Activated T-helper 1 cell treated with Interleukin-2 at 50 U/mL for 16 hours (primary cell): ENCODE results near the gene DIP2B.
A peak's percentile ranks its signal among the peaks of the same experiment; 100 is the strongest.
"Not testable (repeated sequence)": the region's sequence is repeated elsewhere in the genome, so short reads cannot be mapped to it uniquely, and the experiment has no call there.

ENCODE experiments used
- DNase-seq: peaks from one replicate; pipeline ENCODE4 v3.0.0-alpha.2; 2020; ENCODE audit warnings: low read depth

The DIP2B gene

DNA sequence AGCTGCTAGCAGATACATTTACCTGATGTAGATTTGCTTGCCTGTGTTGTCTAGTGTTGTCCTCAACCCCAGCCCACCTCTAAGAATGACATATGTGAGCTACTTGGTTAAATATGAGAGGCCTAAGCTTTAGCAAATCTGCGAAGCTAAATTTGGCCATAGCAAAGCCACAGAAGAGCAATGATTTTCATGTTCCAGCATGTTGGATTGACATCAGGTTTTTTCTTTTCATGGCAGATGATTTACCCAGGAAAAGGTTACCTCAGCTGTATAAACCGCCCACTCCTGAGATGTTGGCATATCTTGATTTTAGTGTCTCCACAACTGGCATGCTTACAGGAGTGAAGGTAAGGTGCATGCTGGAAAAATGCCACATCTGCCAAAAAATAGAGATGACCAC, 222.7 kb downstream of the DIP2B start:
- no peak for DNase-seq

DNA sequence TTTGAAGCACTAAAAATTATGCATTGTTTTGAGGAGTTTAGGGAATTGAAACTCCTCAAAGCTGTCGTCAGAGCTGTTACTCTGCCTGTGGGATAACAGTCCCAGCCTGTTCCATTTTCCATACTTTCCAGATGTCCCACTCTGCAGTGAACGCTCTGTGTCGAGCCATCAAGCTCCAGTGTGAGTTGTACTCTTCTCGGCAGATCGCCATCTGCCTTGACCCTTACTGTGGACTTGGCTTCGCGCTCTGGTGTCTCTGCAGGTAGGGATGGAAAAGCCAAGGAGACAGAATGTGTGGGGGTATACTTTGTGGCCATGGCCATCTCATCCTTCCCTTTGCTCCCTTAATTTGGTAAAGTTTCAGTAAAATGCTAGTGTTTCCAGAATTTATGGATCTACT, 223.6 kb downstream of the DIP2B start:
- DNase-seq, result no peak

DNA sequence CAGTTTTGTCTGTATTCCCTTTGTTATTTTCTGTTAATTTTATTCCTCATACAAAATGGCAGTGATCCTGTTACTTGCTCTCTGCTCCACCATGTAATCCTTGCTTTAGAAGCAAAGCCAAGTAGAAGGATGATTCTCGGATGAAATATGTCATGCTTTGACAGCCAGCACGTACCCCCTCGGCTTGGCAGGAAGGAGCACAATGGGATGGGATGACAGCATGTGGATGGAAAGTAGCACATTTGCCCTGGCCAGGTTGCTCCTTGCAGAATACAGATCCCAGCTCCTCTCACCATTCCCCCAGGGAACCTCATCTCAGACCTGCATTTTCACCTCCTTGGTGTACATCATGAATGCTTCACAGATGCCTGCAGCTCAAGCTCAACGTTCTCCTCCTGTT, 224.1 kb downstream of the DIP2B start:
- no peak for DNase-seq

DNA sequence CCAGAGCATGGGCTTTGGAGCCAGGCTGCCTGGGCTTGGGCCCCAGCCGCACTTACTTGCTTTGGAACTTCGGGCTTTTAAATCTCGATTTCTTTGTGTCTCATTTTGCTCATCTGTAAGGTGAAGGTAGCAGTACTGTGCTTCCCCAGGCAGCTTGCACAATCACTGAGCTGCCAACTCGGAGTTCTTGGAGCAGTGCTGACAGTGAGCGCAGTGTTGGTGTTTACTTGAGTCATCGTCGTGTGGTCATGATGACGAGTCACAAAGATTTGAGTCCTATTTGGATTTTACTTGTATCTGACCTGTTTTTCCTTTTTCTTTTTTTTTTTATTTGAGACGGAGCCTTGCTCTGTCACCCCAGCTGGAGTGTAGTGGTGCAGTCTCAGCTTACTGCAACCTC, 227.8 kb downstream of the DIP2B start:
- DNase-seq, result no peak

DNA sequence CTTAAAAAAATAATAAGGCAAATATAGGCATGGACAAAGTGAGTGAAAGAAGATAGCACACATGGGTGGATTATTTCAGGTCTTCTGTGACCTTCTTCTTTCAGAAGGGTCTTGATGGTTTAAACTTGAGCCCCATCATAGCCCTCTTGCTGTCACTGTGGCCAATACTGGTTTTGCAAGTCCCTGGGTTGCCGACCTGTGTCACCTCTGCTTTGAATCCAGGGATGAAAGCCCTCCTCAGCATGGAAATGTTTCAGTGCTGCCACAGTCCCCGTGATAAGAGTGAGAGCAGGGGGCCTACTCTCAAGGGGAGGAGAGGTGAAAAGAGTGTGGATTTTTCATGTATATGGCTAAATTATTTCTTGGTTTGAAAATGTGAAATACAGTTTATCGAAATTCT, 228.9 kb downstream of the DIP2B start:
- DNase-seq, result no peak

DNA sequence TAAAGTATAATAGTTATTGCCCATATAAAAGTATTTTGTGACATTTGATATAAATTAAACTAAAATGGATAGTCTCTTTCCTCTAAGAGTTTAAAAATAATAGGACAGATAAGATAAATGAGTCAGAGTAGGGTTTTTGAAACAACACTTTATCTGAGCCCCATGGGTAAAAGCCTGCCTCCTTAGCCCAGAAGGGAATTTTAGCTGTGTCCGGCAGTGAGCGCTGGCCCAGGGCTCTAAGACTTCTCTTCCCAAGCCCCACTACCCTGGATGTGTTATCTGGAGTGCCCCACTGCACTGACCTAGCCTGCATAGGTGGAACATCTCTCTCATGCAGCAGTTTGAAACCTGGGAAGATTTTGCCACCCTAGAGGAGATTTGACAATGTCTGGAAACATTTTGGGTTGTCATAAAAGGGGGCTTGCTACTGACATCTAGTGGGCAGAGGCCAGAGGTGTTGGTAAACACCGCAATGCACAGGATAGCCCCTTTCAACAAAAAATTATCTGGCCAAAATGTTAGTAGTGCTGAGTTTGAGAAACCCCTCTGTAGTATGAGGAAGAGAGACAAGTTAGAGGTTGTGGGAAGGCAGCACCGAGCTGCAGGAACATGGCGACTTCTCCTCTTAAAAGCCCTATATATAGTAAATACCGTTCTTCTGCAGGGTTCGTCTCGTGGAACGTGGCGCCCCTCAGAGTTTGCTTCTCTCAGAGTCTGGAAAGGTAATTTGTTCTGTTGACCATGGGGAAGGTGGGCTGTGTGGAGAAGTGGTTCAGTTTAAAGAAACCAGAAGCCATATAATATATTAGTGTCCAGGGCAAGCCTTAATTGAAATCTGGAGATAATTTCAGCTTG, 229.9 kb downstream of the DIP2B start:
- no peak for DNase-seq

DNA sequence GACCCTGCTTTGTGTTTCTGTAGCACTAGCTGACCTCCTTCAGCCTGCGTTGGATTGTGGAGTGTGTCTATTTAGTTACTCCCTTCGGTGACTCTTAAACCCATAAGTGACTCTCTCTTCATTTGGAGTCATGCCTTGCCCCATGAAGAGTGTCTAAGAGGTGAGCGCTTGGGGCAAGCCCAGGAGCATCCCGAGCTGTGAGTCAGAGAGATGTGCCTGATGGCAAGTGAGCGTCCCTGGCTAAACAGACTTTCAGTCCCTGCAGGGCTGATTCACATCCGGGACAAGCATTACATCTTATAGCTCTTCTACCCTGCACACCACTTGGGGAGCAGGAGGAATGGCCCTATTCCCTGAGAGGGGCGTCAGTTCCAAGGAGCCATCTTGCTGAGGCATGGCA, 234.8 kb downstream of the DIP2B start:
- DNase-seq, result no peak

DNA sequence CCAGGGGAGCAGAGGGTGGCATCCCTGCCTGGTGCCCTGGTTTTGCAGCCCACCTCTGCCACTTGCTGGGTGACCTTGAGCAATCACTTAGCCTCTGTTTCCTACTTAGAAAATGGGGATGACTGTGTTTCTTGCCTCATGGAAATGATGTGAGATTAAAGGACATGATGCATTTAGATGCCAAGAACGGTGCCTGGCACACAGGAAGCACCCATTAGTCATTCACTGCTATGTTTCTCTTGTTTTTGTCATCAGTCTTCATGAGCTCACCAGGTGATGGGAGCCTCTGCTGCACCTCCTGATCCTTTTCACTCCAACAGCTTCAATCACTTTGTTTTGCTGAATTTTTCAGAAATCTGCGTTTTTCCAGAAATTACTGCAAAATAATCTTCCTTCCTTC, 235.5 kb downstream of the DIP2B start:
- no peak for DNase-seq

DNA sequence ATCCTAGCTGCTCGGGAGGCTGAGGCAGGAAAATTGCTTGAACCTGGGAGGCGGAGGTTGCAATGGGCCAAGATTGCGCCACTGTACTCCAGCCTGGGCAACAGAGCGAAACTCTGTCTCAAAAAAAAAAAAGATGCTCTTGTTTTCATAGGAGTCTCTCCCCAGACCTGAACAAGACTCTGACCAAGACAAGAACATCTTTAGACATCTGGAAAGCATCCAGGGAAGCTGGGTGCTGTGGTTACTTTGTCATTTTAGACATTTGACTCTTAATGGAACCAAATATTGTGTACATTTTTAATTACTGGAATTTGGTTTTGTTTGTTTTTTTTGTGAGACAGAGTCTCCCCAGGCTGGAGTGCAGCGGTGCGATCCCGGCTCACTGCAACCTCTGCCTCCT, 238.0 kb downstream of the DIP2B start:
- DNase-seq, result no peak

DNA sequence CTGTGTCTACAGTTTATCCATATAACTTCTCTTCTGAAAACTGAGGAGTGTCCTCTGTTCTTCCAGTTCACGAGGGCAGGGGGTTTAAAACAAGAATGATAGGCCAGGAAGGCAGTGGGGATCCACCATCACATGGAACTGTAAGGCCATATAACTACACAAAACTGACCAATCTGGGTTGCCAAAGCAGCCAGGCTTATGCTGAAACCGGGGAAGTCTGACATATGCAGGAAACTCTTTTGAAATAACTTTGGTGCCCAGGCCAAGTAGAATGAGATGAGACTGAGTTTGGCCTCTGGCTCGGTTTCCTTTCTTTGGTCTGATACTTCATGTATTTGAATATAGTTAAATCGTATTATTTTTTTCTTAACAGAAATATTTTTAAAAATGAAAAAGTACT, 241.1 kb downstream of the DIP2B start:
- no peak for DNase-seq

DNA sequence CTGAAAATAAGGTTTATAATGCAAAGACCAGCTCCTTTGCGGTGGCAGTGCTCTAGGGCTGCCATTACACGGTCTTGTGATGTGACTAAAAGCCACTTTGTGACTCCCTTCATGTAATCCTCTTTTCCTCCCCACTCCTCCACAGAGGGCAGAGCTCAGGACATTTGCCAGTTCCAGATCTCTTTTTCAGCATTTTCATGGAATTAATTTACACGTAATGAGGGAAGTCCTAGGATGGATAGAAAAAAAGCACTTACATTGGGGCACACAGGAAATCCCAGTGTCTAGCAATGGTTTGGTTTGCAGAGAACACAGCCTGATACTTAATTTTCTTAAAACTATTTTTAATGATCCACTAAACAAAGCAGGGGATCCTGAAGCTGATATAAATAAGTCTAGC, 241.6 kb downstream of the DIP2B start:
- DNase-seq, result no peak

DNA sequence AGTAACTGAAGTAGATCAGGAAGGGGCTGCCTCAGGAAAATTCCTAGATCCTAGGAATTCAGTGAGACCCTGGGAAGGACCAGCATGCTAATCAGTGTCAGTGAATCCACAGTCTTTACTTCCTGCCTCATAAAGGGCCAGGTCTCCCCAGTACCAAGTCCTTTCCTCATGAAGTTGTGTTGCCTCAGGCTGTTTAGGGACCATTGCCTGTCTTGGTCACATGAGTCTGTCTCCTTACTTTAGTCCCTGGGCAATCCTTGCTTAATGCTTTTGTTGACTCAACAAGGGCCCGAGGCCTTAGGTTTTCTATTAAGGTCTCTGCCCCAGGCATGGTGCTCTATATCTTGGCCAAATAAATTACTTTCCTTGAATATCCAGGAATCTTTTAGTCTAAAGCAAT, 243.0 kb downstream of the DIP2B start:
- no peak for DNase-seq

DNA sequence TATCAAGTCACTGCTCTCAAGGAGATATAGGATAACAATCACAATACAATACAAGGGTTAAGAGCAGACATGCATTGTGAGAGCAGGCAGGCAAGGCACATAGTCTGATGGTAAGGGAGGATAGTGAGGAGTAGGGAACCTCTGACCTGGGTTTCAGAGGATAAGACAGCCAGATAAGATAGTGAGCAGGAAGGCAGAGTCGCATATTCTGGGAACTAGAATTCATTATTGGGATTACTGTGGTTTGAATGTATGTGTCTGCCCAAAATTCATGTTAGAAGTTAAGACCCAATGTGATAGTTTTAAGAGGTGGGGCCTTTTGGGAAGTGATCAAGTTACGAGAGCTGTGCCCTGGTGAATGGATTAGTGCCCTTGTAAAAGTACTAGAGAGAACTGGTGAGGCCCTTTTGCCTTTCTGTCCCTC, 244.7 kb downstream of the DIP2B start:
- no peak for DNase-seq

DNA sequence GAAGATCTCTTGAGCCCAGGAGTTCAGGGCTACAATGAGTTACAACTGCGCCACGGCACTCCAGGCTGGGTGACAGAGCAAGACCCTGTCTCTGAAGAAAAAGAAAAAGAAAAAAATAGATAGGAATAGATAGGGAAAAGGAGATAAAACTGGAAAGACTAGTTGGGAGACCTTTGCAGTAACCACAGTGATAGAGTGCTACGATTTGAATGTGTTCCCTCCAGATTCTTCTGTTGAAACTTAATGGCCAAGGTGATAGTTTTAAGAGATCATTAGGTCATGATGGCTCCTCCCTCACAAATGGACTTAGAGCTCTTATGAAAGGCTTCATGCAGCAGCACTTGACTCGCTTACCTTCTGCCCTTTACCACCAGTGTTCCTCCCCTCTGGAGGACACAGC, 245.6 kb downstream of the DIP2B start:
- DNase-seq, result no peak

DNA sequence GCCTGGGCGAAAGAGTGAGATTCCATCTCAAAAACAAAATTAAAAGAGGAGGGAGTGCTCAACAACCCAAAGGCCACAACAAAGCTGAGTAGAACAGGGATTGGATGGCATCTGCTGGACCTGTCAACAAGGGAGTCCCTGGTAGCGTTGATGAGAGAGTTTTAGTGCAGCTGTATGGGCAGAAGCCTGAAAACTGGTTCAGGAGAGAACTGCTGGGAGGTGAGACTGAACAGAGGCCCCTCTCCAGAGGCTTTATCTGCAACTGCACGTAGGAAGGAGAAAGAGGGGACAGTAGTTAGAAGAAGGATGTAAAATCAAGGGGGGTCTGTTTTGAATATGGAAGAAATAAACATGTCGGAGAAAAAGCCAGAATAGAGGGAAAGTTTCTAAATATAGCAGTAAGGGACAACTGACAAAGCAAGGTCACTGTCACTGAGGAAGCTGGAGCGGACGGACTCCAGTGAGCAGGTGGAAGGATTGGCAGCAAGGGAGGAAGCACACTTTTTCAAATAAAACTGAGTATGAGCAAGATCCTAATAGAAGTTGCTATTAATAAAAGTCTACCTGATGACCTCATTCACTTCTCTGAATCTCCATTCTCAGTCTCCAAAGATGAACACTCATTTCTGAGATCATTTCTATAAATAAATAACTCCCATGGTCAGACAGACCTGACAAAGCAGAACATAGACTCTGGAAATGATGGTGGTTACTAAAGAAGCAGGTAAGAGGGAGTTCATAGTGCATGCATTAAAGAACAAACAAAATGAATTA, 247.3 kb downstream of the DIP2B start:
- no peak for DNase-seq

DNA sequence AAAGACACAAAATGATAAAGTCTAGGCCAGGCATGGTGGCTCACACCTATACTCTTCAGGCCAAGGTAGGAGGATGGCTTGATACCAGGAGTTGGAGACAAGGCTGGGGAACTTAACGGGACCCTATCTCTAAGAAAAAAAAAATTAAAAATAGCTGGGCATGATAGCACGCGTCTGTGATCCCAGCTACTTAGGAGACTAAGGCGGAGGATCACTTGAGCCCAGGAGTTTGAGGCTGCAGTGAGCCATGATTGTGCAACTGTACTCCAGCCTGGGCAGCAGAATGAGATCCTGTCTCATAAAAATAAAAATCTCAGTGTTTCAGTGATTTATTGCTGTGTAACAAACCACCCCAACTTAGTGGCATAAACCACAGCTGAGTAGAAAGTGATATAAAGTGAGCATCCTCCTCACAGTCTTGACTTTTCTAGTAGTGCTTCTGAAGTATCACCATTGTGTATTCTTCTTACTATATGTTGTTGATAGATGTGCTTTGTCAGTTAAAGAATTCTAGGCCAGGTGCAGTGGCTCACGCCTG, 248.5 kb downstream of the DIP2B start:
- no peak for DNase-seq

DNA sequence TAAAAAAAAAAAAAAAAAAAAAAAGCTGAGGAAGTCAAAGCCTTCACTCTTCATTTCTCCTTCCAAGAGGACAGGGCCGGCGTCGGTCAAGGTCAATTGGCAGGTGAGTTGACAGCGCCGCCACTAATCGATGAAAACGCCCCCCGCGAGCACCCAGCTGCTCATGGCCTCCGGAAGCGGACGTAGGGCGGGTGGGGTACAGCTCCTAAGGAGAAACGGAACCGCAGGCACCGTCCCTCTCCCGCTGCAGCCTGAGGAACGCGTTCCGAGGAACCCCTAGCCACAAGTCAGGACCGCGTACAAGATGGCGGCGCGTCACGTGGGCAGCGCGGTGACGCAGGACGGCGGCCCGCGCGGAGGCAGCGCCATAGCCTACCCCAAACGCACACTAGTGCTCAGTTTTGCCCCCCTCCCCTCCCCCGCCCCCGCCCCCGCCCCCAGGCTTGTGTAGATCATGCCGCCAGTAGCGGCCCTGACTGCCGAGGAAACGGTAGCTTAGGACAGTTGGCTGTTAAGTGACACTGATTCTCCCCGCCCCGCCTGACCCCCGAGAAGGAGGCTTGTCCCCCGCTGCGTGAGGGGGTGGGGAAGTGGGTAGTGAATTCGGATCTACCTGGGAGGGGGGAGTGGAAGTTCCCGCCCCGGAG, 259.0 kb downstream of the DIP2B start, which contains the start of gene ATF1:
ATF1 (plus strand) TSS at position 463 of the 647 bp plus-strand sequence. CDS start 16,045 bp downstream, outside the sequence.
- peak; percentile 85 for DNase-seq

DNA sequence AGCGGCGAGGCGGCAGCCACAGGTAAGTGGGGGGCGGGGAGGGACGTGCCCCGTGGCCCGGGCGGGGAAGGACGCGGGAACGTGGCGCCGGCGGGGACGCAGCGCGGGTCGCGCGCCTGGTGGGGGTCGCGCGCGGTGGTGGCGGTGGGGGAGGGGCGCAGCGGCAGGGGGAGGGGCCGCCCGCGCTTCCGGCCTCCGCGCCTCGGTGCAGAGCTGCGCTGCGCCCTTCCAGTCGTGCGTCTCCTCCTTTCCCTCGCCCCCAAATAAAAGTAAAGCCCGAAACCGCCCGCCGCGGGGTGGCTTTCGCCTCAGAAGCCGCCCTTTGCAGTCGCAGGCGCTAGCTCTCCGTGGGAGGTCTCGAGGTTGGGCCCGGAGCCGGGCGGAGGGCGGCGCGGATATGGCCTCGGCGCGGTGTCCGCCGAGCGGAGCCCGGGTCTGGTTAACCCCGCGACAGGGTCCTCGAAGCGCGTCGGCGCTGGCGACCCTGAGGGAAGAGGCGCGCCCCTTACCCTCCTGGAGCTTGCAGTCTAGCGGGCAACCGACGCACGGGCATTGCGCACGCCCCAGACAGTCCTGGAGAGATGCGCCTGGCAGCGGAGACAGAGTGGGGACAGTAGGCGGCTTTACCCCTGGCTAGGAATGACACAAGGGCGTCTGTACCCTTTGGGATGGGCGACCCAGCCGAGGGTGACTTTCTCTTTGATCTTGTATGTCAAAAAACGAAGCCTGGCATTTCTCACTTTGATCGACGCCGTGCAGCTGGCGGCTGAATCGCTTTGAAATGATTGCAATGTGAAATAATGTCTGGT, 259.7 kb downstream of the DIP2B start:
- DNase-seq, result peak; percentile 70

DNA sequence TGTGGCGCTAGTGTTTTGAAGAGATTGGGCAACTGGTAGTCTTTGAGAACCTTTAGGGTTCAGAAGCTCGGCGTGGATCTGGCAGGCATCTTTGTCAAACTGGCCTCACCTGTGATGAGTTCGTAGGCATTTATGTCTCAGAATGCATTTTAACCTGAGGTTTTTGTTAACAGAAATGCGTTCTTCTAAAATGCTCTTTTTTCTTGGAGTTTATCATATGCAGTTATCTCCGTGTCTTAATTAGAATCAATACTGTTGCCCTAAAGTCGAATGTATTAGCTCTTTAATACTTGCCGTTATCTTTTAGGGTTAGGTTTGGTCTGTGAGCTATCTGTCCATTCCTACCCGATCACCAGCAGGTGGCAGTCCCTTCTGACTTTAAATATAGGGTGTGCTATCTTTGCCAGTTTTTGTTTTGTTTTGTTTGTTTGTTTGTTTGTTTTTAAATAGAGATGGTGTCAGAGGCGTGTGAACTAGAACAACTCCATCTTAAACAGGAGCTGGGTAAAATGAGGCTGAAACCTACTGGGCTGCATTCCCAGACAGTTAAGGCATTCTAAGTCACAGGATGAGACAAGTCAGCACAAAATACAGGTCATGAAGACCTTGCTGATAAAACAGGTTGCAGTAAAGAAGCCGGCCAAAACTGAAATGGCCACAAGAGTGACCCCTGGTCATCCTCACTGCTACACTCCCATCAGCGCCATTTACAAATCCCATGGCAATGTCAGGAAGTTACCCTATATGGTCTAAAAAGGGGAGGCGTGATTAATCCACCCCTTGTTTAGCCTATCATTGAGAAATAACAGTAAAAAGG, 260.5 kb downstream of the DIP2B start:
- no peak for DNase-seq

DNA sequence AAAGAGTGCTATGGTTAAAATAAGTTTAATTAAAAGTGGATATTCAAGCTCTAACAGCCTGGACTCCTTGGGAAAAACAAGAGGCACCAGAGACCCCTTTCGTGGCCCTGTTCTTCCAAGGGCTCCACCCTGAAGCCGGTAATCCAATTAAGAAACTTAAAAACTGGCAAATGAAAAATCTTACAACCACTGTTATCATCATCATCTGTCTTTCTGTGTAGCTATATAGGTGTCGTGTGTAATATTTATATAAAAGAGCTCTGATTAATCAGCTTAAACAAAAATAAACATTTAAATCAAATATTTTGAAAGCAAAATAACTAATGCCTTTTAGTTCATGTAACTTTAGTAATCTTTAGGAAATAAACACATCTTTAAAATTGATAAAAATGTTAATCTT, 263.6 kb downstream of the DIP2B start:
- no peak for DNase-seq

DNA sequence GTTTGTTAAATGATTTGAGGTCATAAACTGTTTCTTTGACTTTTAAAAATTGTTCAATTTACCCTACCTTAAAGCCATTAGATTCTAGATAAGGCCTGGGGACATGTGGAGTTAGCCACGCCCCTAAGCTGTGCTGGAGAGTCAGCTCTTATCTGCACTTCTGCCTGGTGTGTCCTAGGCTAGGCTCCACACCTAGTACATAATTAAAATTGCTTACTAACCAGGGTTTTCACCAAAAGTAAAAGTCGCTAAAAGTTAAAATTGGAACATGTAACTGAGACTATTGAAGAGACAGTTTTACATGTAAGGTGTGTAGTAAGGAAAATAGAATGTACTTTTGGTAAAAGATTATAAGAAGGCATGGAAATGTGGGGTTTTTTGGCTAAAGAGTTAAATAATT, 264.0 kb downstream of the DIP2B start:
- DNase-seq, result not testable (repeated sequence)
